ENCODE results near the gene AP1G1.
"Not testable (repeated sequence)": the region's sequence is repeated elsewhere in the genome, so short reads cannot be mapped to it uniquely, and the experiment has no call there.

Gene AP1G1

DNA sequence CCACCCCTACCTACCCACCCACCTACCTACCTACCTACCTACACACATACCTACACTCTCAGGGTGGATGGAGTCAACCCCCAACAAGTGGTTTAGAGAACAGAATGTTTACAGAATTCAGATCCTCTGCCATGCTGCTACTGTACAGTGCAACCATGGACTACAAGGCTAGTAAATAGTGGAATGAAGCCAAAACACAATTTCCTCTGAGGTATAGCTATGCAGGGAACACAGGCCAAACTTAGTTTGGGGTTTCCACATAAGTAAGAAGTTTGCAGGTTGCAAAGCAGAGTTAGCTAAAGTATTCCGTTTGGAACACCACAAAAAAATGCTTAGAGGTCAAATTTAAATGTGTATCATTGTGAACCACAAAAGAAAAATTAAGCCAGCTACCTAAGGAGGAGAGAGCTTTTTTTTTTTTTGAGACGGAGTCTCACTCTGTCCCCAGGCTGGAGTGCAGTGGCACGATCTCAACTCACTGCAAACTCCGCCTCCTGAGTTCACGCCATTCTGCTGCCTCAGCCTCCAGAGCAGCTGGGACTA lies 2.7 kb upstream of the AP1G1 start:
- Histone ChIP-seq H3K9me3 (ENCODE audit: control insufficient read depth in 1 of 2, low read length in 2 of 2) (no peaks in the 10 kb centered on the region), H3K4me1 (ENCODE audit: control insufficient read depth in 1 of 2, insufficient read depth in 2 of 2, low read length in 2 of 2) (peaks cover 7 to 12% of the 10 kb centered on the region in 2 donors), H3K9ac (ENCODE audit: low read depth in 1 of 2, low read length in 2 of 2) (no peak overlapping the region), H3K27ac (ENCODE audit: low read depth, low read length) (no peak overlapping the region), H3K4me3 (ENCODE audit: low read depth in 1 of 2, low read length in 2 of 2) (no peak overlapping the region), H3K36me3 (ENCODE audit: control insufficient read depth in 1 of 2, insufficient read depth in 2 of 2, low read length in 2 of 2) (peaks cover 0 to 3% of the 10 kb centered on the region in 2 donors), H3K27me3 (ENCODE audit: control insufficient read depth in 1 of 2, insufficient read depth in 2 of 2, low read length in 2 of 2) (no peaks in the 10 kb centered on the region)

DNA sequence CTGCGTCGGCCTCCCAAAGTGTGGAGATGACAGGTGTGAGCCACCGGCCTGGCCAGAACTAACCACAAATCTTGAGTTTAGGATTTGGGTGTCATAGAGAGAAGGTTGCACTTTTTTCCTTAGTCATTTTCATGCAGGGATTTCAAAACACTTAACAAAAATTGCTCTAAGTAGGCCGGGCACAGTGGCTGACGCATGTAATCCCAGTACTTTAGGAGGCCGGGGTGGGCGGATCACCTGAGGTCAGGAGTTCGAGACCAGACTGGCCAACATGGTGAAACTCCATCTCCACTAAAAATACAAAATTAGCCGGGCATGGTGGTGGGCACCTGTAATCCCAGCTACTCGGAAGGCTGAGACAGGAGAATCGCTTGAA lies 1.5 kb upstream of the AP1G1 start:
- not testable (repeated sequence) for H3K9me3 ChIP-seq (ENCODE audit: control insufficient read depth in 1 of 2, low read length in 2 of 2); H3K36me3 ChIP-seq (ENCODE audit: control insufficient read depth in 1 of 2, insufficient read depth in 2 of 2, low read length in 2 of 2); H3K27me3 ChIP-seq (ENCODE audit: control insufficient read depth in 1 of 2, insufficient read depth in 2 of 2, low read length in 2 of 2); H3K27ac ChIP-seq (ENCODE audit: low read depth, low read length); H3K9ac ChIP-seq (ENCODE audit: low read depth in 1 of 2, low read length in 2 of 2); H3K4me3 ChIP-seq (ENCODE audit: low read depth in 1 of 2, low read length in 2 of 2)
- peaks cover 10 to 15% of the 10 kb centered on the region in 2 donors for H3K4me1 ChIP-seq (ENCODE audit: control insufficient read depth in 1 of 2, insufficient read depth in 2 of 2, low read length in 2 of 2)

DNA sequence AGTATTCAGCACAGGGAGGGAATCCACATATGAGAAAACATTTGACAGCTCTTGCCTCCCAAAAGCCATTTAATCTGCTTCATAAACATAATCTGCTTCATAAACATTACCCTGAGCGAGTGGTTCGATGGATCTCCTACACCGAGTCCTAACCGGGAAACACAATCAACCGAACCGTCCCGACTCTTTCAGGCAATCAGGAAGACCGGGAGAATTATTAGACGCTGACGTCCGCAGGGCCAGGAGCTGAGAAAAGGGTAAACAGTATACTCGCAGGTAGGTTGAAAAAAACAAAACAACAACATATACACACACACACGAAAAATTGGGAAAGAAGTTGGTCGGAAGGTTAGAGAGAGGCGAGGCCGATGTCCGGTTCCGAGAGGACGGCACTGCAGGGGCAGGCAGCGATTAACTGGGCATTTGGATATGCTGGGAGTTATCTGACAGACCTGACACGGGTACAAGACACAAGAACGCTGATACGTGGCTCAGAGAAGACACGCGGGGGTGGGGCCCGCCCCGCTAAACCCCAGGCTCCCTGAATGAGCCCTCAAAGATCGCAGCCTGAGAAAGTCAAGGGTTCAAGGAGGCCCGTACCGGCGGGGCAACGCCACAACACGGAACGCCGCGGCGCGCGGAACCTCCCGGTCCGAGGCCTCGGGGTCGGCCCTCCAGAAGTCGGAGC lies 585 bp downstream of the AP1G1 start:
- Histone ChIP-seq H3K27me3 (ENCODE audit: control insufficient read depth in 1 of 2, insufficient read depth in 2 of 2, low read length in 2 of 2) (no peaks in the 10 kb centered on the region), H3K9ac (ENCODE audit: low read depth in 1 of 2, low read length in 2 of 2) (peak overlapping the region; percentile 87 to 99), H3K9me3 (ENCODE audit: control insufficient read depth in 1 of 2, low read length in 2 of 2) (no peaks in the 10 kb centered on the region), H3K4me1 (ENCODE audit: control insufficient read depth in 1 of 2, insufficient read depth in 2 of 2, low read length in 2 of 2) (peaks cover 10 to 15% of the 10 kb centered on the region in 2 donors), H3K36me3 (ENCODE audit: control insufficient read depth in 1 of 2, insufficient read depth in 2 of 2, low read length in 2 of 2) (peaks cover 0 to 3% of the 10 kb centered on the region in 2 donors), H3K27ac (ENCODE audit: low read depth, low read length) (peak overlapping the region; percentile 100), H3K4me3 (ENCODE audit: low read depth in 1 of 2, low read length in 2 of 2) (peak overlapping the region; percentile 89 to 95)

DNA sequence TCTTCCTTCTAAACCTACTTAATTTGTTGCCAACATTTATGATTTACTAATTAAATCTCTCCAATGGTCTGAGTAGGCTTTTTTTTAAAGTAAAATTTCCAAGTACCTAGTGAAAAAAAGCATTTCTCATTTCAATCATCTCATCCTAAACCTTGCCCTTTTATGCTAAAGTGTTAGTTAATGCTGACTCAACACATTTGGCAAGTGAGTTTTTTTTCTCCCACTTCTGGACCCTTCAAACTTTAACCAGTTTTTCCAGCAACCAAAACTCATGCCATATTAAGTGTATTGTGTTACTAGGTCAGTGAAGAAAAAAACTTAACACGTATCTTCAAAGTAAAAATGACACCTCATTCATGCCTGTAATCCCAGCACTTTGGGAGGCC lies 5.3 kb downstream of the AP1G1 start:
- peaks cover 0 to 4% of the 10 kb centered on the region in 2 donors for H3K36me3 ChIP-seq (ENCODE audit: control insufficient read depth in 1 of 2, insufficient read depth in 2 of 2, low read length in 2 of 2)
- H3K4me1 ChIP-seq (ENCODE audit: control insufficient read depth in 1 of 2, insufficient read depth in 2 of 2, low read length in 2 of 2): peaks cover 10 to 15% of the 10 kb centered on the region in 2 donors
- H3K9ac ChIP-seq (ENCODE audit: low read depth in 1 of 2, low read length in 2 of 2): no peak overlapping the region
- no peak overlapping the region for H3K27ac ChIP-seq (ENCODE audit: low read depth, low read length)
- no peaks in the 10 kb centered on the region for H3K27me3 ChIP-seq (ENCODE audit: control insufficient read depth in 1 of 2, insufficient read depth in 2 of 2, low read length in 2 of 2)
- no peaks in the 10 kb centered on the region for H3K9me3 ChIP-seq (ENCODE audit: control insufficient read depth in 1 of 2, low read length in 2 of 2)
- no peak overlapping the region for H3K4me3 ChIP-seq (ENCODE audit: low read depth in 1 of 2, low read length in 2 of 2)

GRCh38 chr16:71796501-71797097 lies 12.0 kb downstream of the AP1G1 start:
- H3K4me1 ChIP-seq (ENCODE audit: control insufficient read depth in 1 of 2, insufficient read depth in 2 of 2, low read length in 2 of 2): peaks cover 0 to 3% of the 10 kb centered on the region in 2 donors
- H3K27ac ChIP-seq (ENCODE audit: low read depth, low read length): no peak overlapping the region
- H3K9ac ChIP-seq (ENCODE audit: low read depth in 1 of 2, low read length in 2 of 2): no peak overlapping the region
- no peaks in the 10 kb centered on the region for H3K27me3 ChIP-seq (ENCODE audit: control insufficient read depth in 1 of 2, insufficient read depth in 2 of 2, low read length in 2 of 2)
- H3K4me3 ChIP-seq (ENCODE audit: low read depth in 1 of 2, low read length in 2 of 2): no peak overlapping the region
- H3K36me3 ChIP-seq (ENCODE audit: control insufficient read depth in 1 of 2, insufficient read depth in 2 of 2, low read length in 2 of 2): peaks cover 5 to 12% of the 10 kb centered on the region in 2 donors
- H3K9me3 ChIP-seq (ENCODE audit: control insufficient read depth in 1 of 2, low read length in 2 of 2): no peaks in the 10 kb centered on the region

DNA sequence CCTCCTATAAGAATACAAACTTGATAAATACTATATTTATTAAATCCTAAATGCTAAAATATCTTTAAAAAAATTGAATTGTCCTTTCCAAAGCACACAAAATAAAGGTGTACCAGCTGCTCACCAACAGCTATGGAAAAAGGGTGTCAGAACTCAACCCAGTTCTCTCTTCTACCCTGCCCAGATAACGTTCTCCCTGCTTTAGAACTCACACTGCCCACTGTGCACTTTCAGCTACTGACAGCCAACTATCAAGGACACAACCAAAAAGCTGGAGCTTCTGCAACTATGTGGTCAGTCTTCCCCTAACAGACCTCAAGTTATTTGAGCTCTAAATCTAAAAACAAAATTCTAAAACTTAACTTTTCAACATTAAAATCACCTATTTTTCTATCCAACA lies 13.7 kb downstream of the AP1G1 start:
- Histone ChIP-seq H3K9ac (ENCODE audit: low read depth in 1 of 2, low read length in 2 of 2) (no peak overlapping the region), H3K36me3 (ENCODE audit: control insufficient read depth in 1 of 2, insufficient read depth in 2 of 2, low read length in 2 of 2) (peaks cover 5 to 12% of the 10 kb centered on the region in 2 donors), H3K9me3 (ENCODE audit: control insufficient read depth in 1 of 2, low read length in 2 of 2) (no peaks in the 10 kb centered on the region), H3K27ac (ENCODE audit: low read depth, low read length) (no peak overlapping the region), H3K27me3 (ENCODE audit: control insufficient read depth in 1 of 2, insufficient read depth in 2 of 2, low read length in 2 of 2) (no peaks in the 10 kb centered on the region), H3K4me1 (ENCODE audit: control insufficient read depth in 1 of 2, insufficient read depth in 2 of 2, low read length in 2 of 2) (peaks cover 3 to 5% of the 10 kb centered on the region in 2 donors), H3K4me3 (ENCODE audit: low read depth in 1 of 2, low read length in 2 of 2) (no peak overlapping the region)

DNA sequence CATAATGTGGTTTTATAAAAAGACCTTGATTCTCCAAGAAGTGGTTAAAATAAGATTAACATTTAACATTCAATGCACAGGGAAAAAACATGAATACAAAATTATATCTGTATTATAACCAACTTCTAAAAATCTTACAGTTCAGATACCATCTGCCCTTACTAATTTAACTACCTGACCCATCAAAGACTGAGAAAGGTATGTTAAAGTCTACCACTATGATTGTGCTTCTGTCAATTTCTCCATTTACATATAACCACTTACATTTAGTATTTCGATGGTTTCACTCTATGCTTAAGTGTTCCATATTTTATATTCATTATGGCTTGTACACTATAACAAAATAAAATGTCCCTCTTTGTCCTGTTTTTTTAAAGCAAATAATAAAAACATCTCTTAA lies 14.6 kb downstream of the AP1G1 start:
- Histone ChIP-seq H3K9ac (ENCODE audit: low read depth in 1 of 2, low read length in 2 of 2) (no peak overlapping the region), H3K27ac (ENCODE audit: low read depth, low read length) (no peak overlapping the region), H3K27me3 (ENCODE audit: control insufficient read depth in 1 of 2, insufficient read depth in 2 of 2, low read length in 2 of 2) (no peaks in the 10 kb centered on the region), H3K4me3 (ENCODE audit: low read depth in 1 of 2, low read length in 2 of 2) (no peak overlapping the region), H3K9me3 (ENCODE audit: control insufficient read depth in 1 of 2, low read length in 2 of 2) (no peaks in the 10 kb centered on the region), H3K36me3 (ENCODE audit: control insufficient read depth in 1 of 2, insufficient read depth in 2 of 2, low read length in 2 of 2) (peaks cover 7 to 15% of the 10 kb centered on the region in 2 donors), H3K4me1 (ENCODE audit: control insufficient read depth in 1 of 2, insufficient read depth in 2 of 2, low read length in 2 of 2) (peaks cover 3 to 5% of the 10 kb centered on the region in 2 donors)

DNA sequence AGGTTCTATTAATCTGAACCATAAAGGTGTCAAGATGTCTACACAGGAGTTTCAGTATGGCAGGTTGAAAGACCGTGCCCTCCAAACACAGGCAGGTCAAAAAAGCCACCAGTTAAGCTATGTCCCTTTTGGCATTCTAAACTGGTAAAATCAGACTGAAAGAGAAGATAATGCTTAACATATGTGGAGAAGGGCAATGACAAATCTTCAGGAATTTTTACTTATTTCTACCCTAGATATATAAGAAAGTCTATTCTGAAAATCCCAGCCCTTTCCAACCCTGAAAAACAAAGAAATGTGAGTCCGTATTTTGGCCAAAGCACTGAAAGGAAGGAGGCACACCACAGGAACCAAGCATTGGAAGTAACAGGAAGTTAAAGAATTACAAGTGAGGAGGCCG lies 16.5 kb downstream of the AP1G1 start:
- Histone ChIP-seq H3K4me3 (ENCODE audit: low read depth in 1 of 2, low read length in 2 of 2) (no peak overlapping the region), H3K9me3 (ENCODE audit: control insufficient read depth in 1 of 2, low read length in 2 of 2) (no peaks in the 10 kb centered on the region), H3K9ac (ENCODE audit: low read depth in 1 of 2, low read length in 2 of 2) (no peak overlapping the region), H3K27me3 (ENCODE audit: control insufficient read depth in 1 of 2, insufficient read depth in 2 of 2, low read length in 2 of 2) (no peaks in the 10 kb centered on the region), H3K4me1 (ENCODE audit: control insufficient read depth in 1 of 2, insufficient read depth in 2 of 2, low read length in 2 of 2) (peaks cover 3 to 5% of the 10 kb centered on the region in 2 donors), H3K27ac (ENCODE audit: low read depth, low read length) (no peak overlapping the region), H3K36me3 (ENCODE audit: control insufficient read depth in 1 of 2, insufficient read depth in 2 of 2, low read length in 2 of 2) (peaks cover 5 to 28% of the 10 kb centered on the region in 2 donors)

- not testable (repeated sequence) for H3K27ac ChIP-seq (ENCODE audit: low read depth, low read length); H3K4me1 ChIP-seq (ENCODE audit: control insufficient read depth in 1 of 2, insufficient read depth in 2 of 2, low read length in 2 of 2); H3K9me3 ChIP-seq (ENCODE audit: control insufficient read depth in 1 of 2, low read length in 2 of 2); H3K27me3 ChIP-seq (ENCODE audit: control insufficient read depth in 1 of 2, insufficient read depth in 2 of 2, low read length in 2 of 2); H3K9ac ChIP-seq (ENCODE audit: low read depth in 1 of 2, low read length in 2 of 2); H3K4me3 ChIP-seq (ENCODE audit: low read depth in 1 of 2, low read length in 2 of 2)
- H3K36me3 ChIP-seq (ENCODE audit: control insufficient read depth in 1 of 2, insufficient read depth in 2 of 2, low read length in 2 of 2): peaks cover 5 to 25% of the 10 kb centered on the region in 2 donors
These were observed 18.3 kb downstream of the AP1G1 start for GRCh38 chr16:71790329-71790728.

- Histone ChIP-seq H3K9ac (ENCODE audit: low read depth in 1 of 2, low read length in 2 of 2) (no peak overlapping the region), H3K36me3 (ENCODE audit: control insufficient read depth in 1 of 2, insufficient read depth in 2 of 2, low read length in 2 of 2) (peaks cover 5 to 27% of the 10 kb centered on the region in 2 donors), H3K27ac (ENCODE audit: low read depth, low read length) (no peak overlapping the region), H3K27me3 (ENCODE audit: control insufficient read depth in 1 of 2, insufficient read depth in 2 of 2, low read length in 2 of 2) (no peaks in the 10 kb centered on the region), H3K4me3 (ENCODE audit: low read depth in 1 of 2, low read length in 2 of 2) (no peak overlapping the region), H3K9me3 (ENCODE audit: control insufficient read depth in 1 of 2, low read length in 2 of 2) (no peaks in the 10 kb centered on the region), H3K4me1 (ENCODE audit: control insufficient read depth in 1 of 2, insufficient read depth in 2 of 2, low read length in 2 of 2) (peaks cover 0 to 5% of the 10 kb centered on the region in 2 donors)
These were observed 19.5 kb downstream of the AP1G1 start for GRCh38 chr16:71789136-71789535.
